GM20000 (cell line): Measurements from ENCODE around the gene THNSL1.

Experiments used
- DNase-seq: peaks from one replicate; pipeline ENCODE4 v3.0.0; 2012; ENCODE audit warnings: low spot score
- TF ChIP-seq, protein P1 (sequence below): IDR thresholded peaks from 2 replicates; pipeline ENCODE4 v1.5.1; 2012; ENCODE audit warnings: mild to moderate bottlenecking, control low read depth; ENCODE audit errors: extremely low read depth, missing control alignments

Gene THNSL1

GRCh38 chr10:25068152-25069058 is 52.0 kb downstream of the THNSL1 start:
- TF ChIP-seq, protein P1, sequence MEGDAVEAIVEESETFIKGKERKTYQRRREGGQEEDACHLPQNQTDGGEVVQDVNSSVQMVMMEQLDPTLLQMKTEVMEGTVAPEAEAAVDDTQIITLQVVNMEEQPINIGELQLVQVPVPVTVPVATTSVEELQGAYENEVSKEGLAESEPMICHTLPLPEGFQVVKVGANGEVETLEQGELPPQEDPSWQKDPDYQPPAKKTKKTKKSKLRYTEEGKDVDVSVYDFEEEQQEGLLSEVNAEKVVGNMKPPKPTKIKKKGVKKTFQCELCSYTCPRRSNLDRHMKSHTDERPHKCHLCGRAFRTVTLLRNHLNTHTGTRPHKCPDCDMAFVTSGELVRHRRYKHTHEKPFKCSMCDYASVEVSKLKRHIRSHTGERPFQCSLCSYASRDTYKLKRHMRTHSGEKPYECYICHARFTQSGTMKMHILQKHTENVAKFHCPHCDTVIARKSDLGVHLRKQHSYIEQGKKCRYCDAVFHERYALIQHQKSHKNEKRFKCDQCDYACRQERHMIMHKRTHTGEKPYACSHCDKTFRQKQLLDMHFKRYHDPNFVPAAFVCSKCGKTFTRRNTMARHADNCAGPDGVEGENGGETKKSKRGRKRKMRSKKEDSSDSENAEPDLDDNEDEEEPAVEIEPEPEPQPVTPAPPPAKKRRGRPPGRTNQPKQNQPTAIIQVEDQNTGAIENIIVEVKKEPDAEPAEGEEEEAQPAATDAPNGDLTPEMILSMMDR, result no peak
- no peak for DNase-seq

DNA sequence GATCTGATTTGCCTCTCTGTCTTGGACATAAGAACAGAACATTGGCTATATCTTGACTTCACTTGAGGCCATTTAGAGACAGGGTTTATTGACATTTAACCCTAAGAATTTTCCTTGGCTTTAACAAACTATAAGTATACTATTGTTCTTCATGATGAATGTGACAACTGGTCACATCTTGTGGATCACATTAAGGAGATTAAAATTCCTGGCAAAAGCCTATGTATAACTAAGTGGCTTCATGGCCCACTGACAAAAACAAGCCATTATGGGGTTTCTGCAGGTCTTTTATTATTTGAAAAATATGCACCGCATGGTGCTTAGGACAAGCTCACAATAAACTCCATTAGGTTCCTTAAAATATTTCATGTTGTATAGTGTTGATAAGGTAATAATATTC is 54.8 kb downstream of the THNSL1 start:
- DNase-seq, result no peak

GRCh38 chr10:25072786-25073185 is 56.4 kb downstream of the THNSL1 start:
- no peak for DNase-seq
- TF ChIP-seq, protein P1, result no peak

More for the DNA sequence above, 54.8 kb downstream of the THNSL1 start:
- TF ChIP-seq, protein P1, result no peak

GRCh38 chr10:25075825-25076224 is 59.4 kb downstream of the THNSL1 start:
- no peak for DNase-seq
- TF ChIP-seq, protein P1, result no peak
